GM10266 (cell line): Measurements from ENCODE around the gene HELB.

ENCODE experiments used
- DNase-seq: peaks from one replicate; pipeline ENCODE4 v3.0.0; 2012; ENCODE audit errors: extremely low spot score
- TF ChIP-seq, protein P1 (sequence below): IDR thresholded peaks from 2 replicates; pipeline ENCODE4 v1.5.1; 2012; ENCODE audit warnings: mild to moderate bottlenecking, low read depth; ENCODE audit not compliant: control insufficient read depth, insufficient read depth; ENCODE audit errors: missing control alignments

Gene HELB

DNA sequence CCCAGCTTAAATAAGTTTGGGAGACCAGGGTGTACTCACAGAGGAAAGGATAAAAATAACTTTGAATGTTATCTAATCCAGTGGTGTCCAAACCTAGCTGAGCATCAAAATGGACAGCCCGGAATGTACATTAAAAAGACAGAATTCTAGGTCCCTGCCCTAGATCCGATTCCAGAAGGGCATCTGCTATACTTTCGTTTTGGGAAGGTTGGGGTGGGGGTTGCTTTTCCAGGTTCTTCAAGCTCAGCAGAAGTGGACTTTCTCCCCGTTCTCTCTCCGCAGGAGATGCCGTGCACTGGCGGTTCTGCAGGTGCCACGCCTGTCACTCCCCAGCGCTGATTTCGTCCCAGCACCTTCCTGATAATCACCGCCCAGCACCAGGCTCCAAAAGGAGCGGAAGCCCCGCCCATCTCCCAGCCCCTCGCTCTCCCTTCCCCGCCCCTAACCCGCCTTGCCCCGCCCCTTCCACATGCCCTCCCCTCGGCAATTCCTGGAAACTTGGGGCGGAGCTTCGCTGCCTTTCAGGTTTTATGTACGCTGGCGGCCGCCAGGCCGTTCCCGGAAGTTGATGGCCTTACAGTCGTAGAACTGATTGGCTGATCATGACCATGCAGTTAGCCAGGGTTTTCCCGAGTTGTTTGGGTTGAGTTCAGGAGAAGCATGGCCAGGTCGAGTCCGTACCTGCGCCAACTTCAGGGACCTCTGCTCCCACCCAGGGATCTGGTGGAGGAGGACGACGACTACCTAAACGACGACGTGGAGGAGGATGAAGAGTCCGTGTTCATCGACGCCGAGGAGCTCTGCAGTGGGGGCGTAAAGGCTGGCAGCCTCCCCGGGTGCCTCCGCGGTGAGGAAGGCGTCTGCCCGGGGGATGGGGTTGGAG lies at the start of gene HELB:
Gene HELB (plus strand): TSS at position 550 of the 883 bp plus-strand sequence. CDS start 111 bp downstream, at position 661.
- DNase-seq: peak; percentile 88
- TF ChIP-seq, protein P1, sequence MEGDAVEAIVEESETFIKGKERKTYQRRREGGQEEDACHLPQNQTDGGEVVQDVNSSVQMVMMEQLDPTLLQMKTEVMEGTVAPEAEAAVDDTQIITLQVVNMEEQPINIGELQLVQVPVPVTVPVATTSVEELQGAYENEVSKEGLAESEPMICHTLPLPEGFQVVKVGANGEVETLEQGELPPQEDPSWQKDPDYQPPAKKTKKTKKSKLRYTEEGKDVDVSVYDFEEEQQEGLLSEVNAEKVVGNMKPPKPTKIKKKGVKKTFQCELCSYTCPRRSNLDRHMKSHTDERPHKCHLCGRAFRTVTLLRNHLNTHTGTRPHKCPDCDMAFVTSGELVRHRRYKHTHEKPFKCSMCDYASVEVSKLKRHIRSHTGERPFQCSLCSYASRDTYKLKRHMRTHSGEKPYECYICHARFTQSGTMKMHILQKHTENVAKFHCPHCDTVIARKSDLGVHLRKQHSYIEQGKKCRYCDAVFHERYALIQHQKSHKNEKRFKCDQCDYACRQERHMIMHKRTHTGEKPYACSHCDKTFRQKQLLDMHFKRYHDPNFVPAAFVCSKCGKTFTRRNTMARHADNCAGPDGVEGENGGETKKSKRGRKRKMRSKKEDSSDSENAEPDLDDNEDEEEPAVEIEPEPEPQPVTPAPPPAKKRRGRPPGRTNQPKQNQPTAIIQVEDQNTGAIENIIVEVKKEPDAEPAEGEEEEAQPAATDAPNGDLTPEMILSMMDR: no peak

DNA sequence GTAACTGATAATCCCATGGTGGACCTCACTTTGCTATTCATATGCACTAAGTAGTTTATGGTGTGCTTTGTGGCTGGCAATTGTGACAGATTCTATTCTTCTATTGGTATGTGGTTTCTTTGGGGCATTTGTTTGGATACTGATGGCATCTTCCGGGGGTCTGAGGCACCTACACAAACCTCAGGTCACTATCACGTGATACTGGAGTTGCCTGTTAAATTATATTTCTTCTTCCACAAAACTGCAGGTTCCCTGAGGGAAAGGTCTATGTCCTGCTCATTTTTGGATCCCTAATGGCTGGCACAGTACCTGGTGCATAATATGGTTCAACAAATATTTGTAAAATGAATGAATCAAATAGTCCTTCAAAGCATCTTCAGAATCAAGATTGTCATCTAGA lies 49.5 kb upstream of the HELB start:
- TF ChIP-seq, protein P1: no peak

GRCh38 chr12:66255737-66256136 lies 46.6 kb upstream of the HELB start:
- DNase-seq: no peak
- TF ChIP-seq, protein P1: no peak

More for the DNA sequence above, 49.5 kb upstream of the HELB start:
- no peak for DNase-seq

- DNase-seq: no peak
- TF ChIP-seq, protein P1: no peak
Measured at GRCh38 chr12:66258011-66258410, 44.3 kb upstream of the HELB start.

DNA sequence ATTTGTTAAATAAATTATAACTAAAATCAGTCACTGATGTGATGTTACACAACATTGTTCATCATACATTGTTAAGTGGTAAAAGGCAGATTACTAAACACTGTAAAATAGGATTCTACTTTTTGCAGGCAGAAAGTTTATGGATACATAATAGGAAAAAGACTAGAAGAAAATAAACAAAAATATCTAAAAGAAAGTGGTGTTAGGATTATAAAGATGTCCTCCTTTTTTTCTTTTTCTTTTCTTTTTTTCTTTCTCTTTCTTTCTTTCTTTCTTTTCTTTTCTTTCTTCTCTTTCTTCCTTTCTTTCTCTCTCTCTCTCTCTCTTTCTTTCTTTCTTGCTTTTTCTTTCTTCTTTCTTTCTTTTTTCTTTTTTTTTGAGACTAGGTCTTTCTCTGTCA lies 39.6 kb upstream of the HELB start:
- no peak for DNase-seq

DNA sequence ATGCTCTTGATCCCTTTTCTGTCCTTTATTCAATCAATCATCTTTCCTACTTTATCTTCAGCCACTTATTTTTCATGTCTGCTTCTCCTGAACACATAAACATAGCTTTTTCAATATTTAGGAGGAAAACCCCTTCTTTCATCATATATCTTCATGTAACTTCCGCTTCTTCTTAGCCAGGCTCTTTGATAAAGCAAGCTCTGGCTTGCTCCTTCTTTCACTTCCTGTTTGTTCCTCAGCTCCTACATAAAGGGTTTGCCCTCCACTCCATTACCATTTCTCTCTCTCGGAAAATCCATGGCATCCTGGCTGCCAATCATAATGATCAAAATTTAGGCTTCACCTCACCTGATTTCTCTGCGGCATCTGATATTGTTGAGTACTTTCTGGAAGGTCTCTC lies 33.7 kb upstream of the HELB start:
- DNase-seq: no peak
- TF ChIP-seq, protein P1: no peak

More for the DNA sequence above, 39.6 kb upstream of the HELB start:
- TF ChIP-seq, protein P1: no peak

- no peak for DNase-seq
- TF ChIP-seq, protein P1: no peak
Measured at GRCh38 chr12:66269142-66269541, 33.2 kb upstream of the HELB start.
